Thoracic aorta (tissue), 2 donors: ENCODE results near the gene WNT3. TPM values are rescaled to one million over a fixed set of nuclear protein-coding genes. Genes with fewer than 3 reads are reported as not detected.

Experiments used
- ATAC-seq: fragments of 150-250 bp; one replicate; pipeline ENCODE4 v1.8.0; 2017; ENCODE audit warnings: low read depth; ENCODE audit not compliant: insufficient number of reproducible peaks, low FRiP score
- DNase-seq: peaks from one replicate; pipeline ENCODE4 v3.0.0-alpha.2; 2020; ENCODE audit warnings: low spot score
- H3K27ac ChIP-seq, 2 donors: fragments of 200-600 bp; sonication (generic); 1 replicate in 1 of 2; 2 replicates in 1 of 2; pipeline ENCODE4 v1.5.1; 2016; ENCODE audit warnings: mild to moderate bottlenecking in 2 of 2, moderate library complexity in 2 of 2
- H3K27me3 ChIP-seq: fragments of 200-600 bp; sonication (generic); replicated peaks from 2 replicates; pipeline ENCODE4 v1.6.0; 2016; ENCODE audit warnings: mild to moderate bottlenecking; ENCODE audit not compliant: insufficient read depth
- H3K36me3 ChIP-seq: fragments of 200-600 bp; sonication (generic); one replicate; pipeline ENCODE4 v1.5.1; 2016
- H3K4me1 ChIP-seq, 2 donors: fragments of 200-600 bp; sonication (generic); 1 replicate in 1 of 2; 2 replicates in 1 of 2; pipeline versions ENCODE4 v1.5.1 to v1.6.0; 2016; ENCODE audit warnings: low read depth in 2 of 2, mild to moderate bottlenecking in 1 of 2; ENCODE audit not compliant: control insufficient read depth in 1 of 2
- H3K4me3 ChIP-seq: fragments of 200-600 bp; sonication (generic); 2 replicates; pipeline ENCODE4 v1.5.1; 2016; ENCODE audit warnings: mild to moderate bottlenecking
- H3K9me3 ChIP-seq: fragments of 200-600 bp; sonication (generic); 2 replicates; pipeline ENCODE4 v1.5.1; 2016
- total RNA-seq, 2 donors: library from RNA; depleted of rRNA; stranded (reverse); fragments of >200 nt; gene quantifications; one replicate each; pipeline versions ENCODE4 v1.1.0 to v1.2.3, GENCODE V29; 2016
- TF ChIP-seq, protein P1 (sequence below): fragments of 200-600 bp; sonication (generic); IDR thresholded peaks from one replicate; pipeline ENCODE4 v1.5.1; 2019; ENCODE audit warnings: antibody characterized with exemption

Gene WNT3
- total RNA-seq, 2 donors from 2014 or later, result 0.27 to 0.35 TPM

GRCh38 chr17:46802800-46803199 is 15.7 kb downstream of the WNT3 start:
- ATAC-seq (no peak), DNase-seq (no peak)
- Histone ChIP-seq H3K36me3 (no peaks in the 10 kb centered on the region), H3K9me3 (no peaks in the 10 kb centered on the region), H3K27me3 (no peaks in the 10 kb centered on the region), H3K4me3 (no peak overlapping the region), H3K4me1 (no peaks in the 10 kb centered on the region), H3K27ac (no peak overlapping the region)
- TF ChIP-seq, protein P1, sequence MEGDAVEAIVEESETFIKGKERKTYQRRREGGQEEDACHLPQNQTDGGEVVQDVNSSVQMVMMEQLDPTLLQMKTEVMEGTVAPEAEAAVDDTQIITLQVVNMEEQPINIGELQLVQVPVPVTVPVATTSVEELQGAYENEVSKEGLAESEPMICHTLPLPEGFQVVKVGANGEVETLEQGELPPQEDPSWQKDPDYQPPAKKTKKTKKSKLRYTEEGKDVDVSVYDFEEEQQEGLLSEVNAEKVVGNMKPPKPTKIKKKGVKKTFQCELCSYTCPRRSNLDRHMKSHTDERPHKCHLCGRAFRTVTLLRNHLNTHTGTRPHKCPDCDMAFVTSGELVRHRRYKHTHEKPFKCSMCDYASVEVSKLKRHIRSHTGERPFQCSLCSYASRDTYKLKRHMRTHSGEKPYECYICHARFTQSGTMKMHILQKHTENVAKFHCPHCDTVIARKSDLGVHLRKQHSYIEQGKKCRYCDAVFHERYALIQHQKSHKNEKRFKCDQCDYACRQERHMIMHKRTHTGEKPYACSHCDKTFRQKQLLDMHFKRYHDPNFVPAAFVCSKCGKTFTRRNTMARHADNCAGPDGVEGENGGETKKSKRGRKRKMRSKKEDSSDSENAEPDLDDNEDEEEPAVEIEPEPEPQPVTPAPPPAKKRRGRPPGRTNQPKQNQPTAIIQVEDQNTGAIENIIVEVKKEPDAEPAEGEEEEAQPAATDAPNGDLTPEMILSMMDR, result no peak

GRCh38 chr17:46800573-46800972 is 17.9 kb downstream of the WNT3 start:
- TF ChIP-seq, protein P1, result no peak
- Histone ChIP-seq H3K27ac (no peak overlapping the region), H3K36me3 (no peaks in the 10 kb centered on the region), H3K27me3 (no peaks in the 10 kb centered on the region), H3K4me3 (no peak overlapping the region), H3K9me3 (no peaks in the 10 kb centered on the region), H3K4me1 (no peaks in the 10 kb centered on the region)
- ATAC-seq (no peak), DNase-seq (no peak)

DNA sequence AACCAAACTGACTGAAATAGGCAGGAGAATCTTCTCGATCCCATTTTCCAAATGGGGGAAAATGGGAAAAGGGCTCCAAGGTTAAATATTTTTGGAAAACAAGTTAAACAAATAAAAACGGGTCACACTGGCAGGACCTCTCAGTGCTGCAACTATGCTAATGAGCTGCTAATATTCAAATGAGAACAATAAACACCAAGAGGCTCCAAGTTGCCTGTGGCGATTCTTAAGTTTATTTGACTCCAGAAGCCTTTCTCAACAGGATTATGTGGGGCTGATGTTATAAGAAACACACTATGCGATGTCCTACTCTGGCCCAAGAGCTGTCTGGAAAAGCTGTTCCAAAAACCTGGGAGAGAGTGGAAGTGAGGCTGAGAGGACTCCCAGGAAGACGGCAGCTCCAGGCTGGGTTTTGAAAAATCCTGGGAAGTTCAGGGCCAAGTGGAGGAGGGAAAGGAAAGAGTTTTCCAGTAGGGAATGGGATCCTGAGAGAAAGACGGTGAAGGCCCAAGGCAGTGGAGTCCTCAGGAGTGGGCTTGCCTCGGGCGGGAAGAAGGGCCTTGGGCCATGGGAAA is 21.4 kb downstream of the WNT3 start:
- no peak overlapping the region for H3K27ac ChIP-seq
- H3K9me3 ChIP-seq, result no peaks in the 10 kb centered on the region
- TF ChIP-seq, protein P1, result no peak
- ATAC-seq (no peak), DNase-seq (no peak)
- no peaks in the 10 kb centered on the region for H3K27me3 ChIP-seq
- H3K4me3 ChIP-seq, result no peak overlapping the region
- H3K4me1 ChIP-seq, result no peaks in the 10 kb centered on the region
- no peaks in the 10 kb centered on the region for H3K36me3 ChIP-seq

- no peak for DNase-seq
- no peak overlapping the region for H3K4me3 ChIP-seq
- H3K4me1 ChIP-seq, result no peaks in the 10 kb centered on the region
- no peaks in the 10 kb centered on the region for H3K36me3 ChIP-seq
- H3K27me3 ChIP-seq, result no peaks in the 10 kb centered on the region
- no peak for ATAC-seq
- TF ChIP-seq, protein P1, result no peak
- no peak overlapping the region for H3K27ac ChIP-seq
- H3K9me3 ChIP-seq, result no peaks in the 10 kb centered on the region
These were observed 22.0 kb downstream of the WNT3 start for GRCh38 chr17:46796524-46796923.

DNA sequence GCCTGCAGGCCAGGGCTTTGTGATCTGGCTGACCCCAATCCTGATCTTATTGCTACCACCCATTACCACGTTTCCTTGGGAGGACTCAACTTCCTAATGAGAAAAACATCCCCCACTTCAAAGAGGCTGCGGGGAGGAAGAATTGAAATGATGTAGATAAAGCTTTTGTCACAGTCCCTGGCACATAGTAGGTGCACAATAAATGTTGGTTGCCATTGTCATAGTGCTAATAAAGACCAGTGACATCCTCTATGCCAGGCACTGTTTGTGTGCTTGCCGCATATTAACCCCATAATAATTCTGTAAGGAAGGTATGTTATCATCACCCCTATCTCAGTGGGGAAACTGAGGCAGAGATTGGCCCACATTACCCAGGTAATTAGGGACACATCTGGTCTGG is 22.4 kb downstream of the WNT3 start:
- Histone ChIP-seq H3K9me3 (no peaks in the 10 kb centered on the region), H3K27me3 (no peaks in the 10 kb centered on the region), H3K27ac (no peak overlapping the region), H3K4me1 (no peaks in the 10 kb centered on the region), H3K36me3 (no peaks in the 10 kb centered on the region), H3K4me3 (no peak overlapping the region)
- no peak for ATAC-seq
- TF ChIP-seq, protein P1, result no peak
- no peak for DNase-seq
